SK-N-SH treated with all-trans-retinoic acid at 6 μM for 48 hours (cell line): ENCODE data around the gene TLDC2.

Source experiments
- ATAC-seq: fragments of 200-7000 bp; cut with Tn5 transposase; 3 replicates; pipeline ENCODE4 v1.9.1; 2020; ENCODE audit warnings: mild to moderate bottlenecking, moderate library complexity
- ARNTL ChIP-seq: fragments of 450-650 bp; formaldehyde crosslinking; IDR thresholded peaks from 2 replicates; pipeline ENCODE4 v1.5.0; 2020; ENCODE audit warnings: low read depth, mild to moderate bottlenecking, moderate library complexity, borderline replicate concordance
- BACH2 ChIP-seq: fragments of 250-450 bp; sonication (Bioruptor Pico); IDR thresholded peaks from 2 replicates; pipeline ENCODE4 v1.9.0; 2021; ENCODE audit warnings: mild to moderate bottlenecking, borderline replicate concordance
- CREB5 ChIP-seq: fragments of 250-450 bp; sonication (Bioruptor Pico); IDR thresholded peaks from 2 replicates; pipeline ENCODE4 v1.5.1; 2020; ENCODE audit warnings: low read depth, mild to moderate bottlenecking, moderate library complexity
- CSDC2 ChIP-seq: fragments of 250-450 bp; sonication (Bioruptor Pico); IDR thresholded peaks from 2 replicates; pipeline ENCODE4 v1.5.0; 2020; ENCODE audit warnings: mild to moderate bottlenecking, moderate library complexity
- CSRNP3 ChIP-seq: fragments of 250-450 bp; sonication (Bioruptor Pico); IDR thresholded peaks from 2 replicates; pipeline ENCODE4 v1.5.1; 2021; ENCODE audit warnings: mild to moderate bottlenecking, moderate library complexity
- ESRRG ChIP-seq: fragments of 250-450 bp; sonication (Bioruptor Pico); IDR thresholded peaks from 2 replicates; pipeline ENCODE4 v1.6.1; 2021; ENCODE audit warnings: mild to moderate bottlenecking
- GLIS3 ChIP-seq: fragments of 250-450 bp; sonication (Bioruptor Pico); IDR thresholded peaks from 2 replicates; pipeline ENCODE4 v1.5.0; 2020; ENCODE audit warnings: mild to moderate bottlenecking, moderate library complexity
- ISL1 ChIP-seq: fragments of 250-450 bp; sonication (Bioruptor Pico); IDR thresholded peaks from 2 replicates; pipeline ENCODE4 v2.1.2; 2022; ENCODE audit warnings: mild to moderate bottlenecking, moderate library complexity
- OSR1 ChIP-seq: fragments of 250-450 bp; sonication (Bioruptor Pico); IDR thresholded peaks from 2 replicates; pipeline ENCODE4 v1.8.0; 2022; ENCODE audit warnings: moderate library complexity, mild to moderate bottlenecking, inconsistent platforms
- PATZ1 ChIP-seq: fragments of 250-450 bp; sonication (Bioruptor Pico); IDR thresholded peaks from 2 replicates; pipeline ENCODE4 v1.8.0; 2020; ENCODE audit warnings: mild to moderate bottlenecking, moderate library complexity, borderline replicate concordance
- POU6F1 ChIP-seq: fragments of 250-450 bp; sonication (Bioruptor Pico); IDR thresholded peaks from 2 replicates; pipeline ENCODE4 v1.8.0; 2021; ENCODE audit warnings: low read depth, mild to moderate bottlenecking, moderate library complexity, borderline replicate concordance
- PPARA ChIP-seq: fragments of 250-450 bp; sonication (Bioruptor Pico); IDR thresholded peaks from 2 replicates; pipeline ENCODE4 v1.5.0; 2020; ENCODE audit warnings: mild to moderate bottlenecking, borderline replicate concordance
- RARB ChIP-seq: fragments of 250-450 bp; sonication (Bioruptor Pico); IDR thresholded peaks from 2 replicates; pipeline ENCODE4 v1.8.0; 2021; ENCODE audit warnings: mild to moderate bottlenecking, moderate library complexity
- SNAI2 ChIP-seq: fragments of 250-450 bp; sonication (Bioruptor Pico); IDR thresholded peaks from 2 replicates; pipeline ENCODE4 v1.5.0; 2020; ENCODE audit warnings: mild to moderate bottlenecking, moderate library complexity
- TCF4 ChIP-seq: fragments of 250-450 bp; sonication (Bioruptor Pico); IDR thresholded peaks from 2 replicates; pipeline ENCODE4 v1.8.0; 2021; ENCODE audit warnings: mild to moderate bottlenecking, moderate library complexity, borderline replicate concordance
- TOX ChIP-seq: fragments of 250-450 bp; sonication (Bioruptor Pico); IDR thresholded peaks from 2 replicates; pipeline ENCODE4 v1.8.0; 2021; ENCODE audit warnings: mild to moderate bottlenecking, moderate library complexity, borderline replicate concordance
- ZC3H10 ChIP-seq: fragments of 250-450 bp; sonication (Bioruptor Pico); IDR thresholded peaks from 2 replicates; pipeline ENCODE4 v1.5.1; 2021; ENCODE audit warnings: mild to moderate bottlenecking, moderate library complexity
- ZFP3 ChIP-seq: fragments of 250-450 bp; sonication (Bioruptor Pico); IDR thresholded peaks from 2 replicates; pipeline ENCODE4 v1.5.0; 2020; ENCODE audit warnings: mild to moderate bottlenecking, moderate library complexity
- ZFP30 ChIP-seq: fragments of 450-650 bp; formaldehyde crosslinking; IDR thresholded peaks from 2 replicates; pipeline ENCODE4 v1.5.0; 2022; ENCODE audit warnings: mild to moderate bottlenecking, moderate library complexity
- ZNF565 ChIP-seq: fragments of 450-650 bp; formaldehyde crosslinking; conservative IDR thresholded peaks from 2 replicates; pipeline ENCODE4 v1.5.0; 2020; ENCODE audit warnings: low read depth, mild to moderate bottlenecking, moderate library complexity
- ZNF70 ChIP-seq: fragments of 450-650 bp; formaldehyde crosslinking; IDR thresholded peaks from 2 replicates; pipeline ENCODE4 v1.5.0; 2020; ENCODE audit warnings: mild to moderate bottlenecking, moderate library complexity
- ZNF8 ChIP-seq: fragments of 450-650 bp; formaldehyde crosslinking; IDR thresholded peaks from 2 replicates; pipeline ENCODE4 v1.5.0; 2020; ENCODE audit warnings: mild to moderate bottlenecking, moderate library complexity

TLDC2 gene

GRCh38 chr20:36851490-36851889 is 24.4 kb upstream of the TLDC2 start:
- ATAC-seq: no peak
- TF ChIP-seq ZFP30 (no peak), SNAI2 (CRISPR knock-in tag) (no peak), ZNF565 (no peak), ESRRG (CRISPR knock-in tag) (no peak), ZNF70 (CRISPR knock-in tag) (no peak), PPARA (no peak), CSRNP3 (CRISPR knock-in tag) (no peak), ISL1 (no peak), CREB5 (CRISPR knock-in tag) (no peak), ZFP3 (CRISPR knock-in tag) (no peak), BACH2 (no peak), RARB (no peak), TOX (CRISPR knock-in tag) (no peak), GLIS3 (no peak), PATZ1 (no peak), ZNF8 (CRISPR knock-in tag) (no peak), ARNTL (CRISPR knock-in tag) (no peak), ZC3H10 (CRISPR knock-in tag) (no peak), TCF4 (no peak)
- TF ChIP-seq, all 23 proteins: peak for 0

- no peak for ATAC-seq
- no peak for TF ChIP-seq OSR1 (CRISPR knock-in tag)
- TF ChIP-seq ISL1: no peak
- TF ChIP-seq ZFP30: no peak
- TF ChIP-seq SNAI2 (CRISPR knock-in tag): no peak
- no peak for TF ChIP-seq GLIS3
- no peak for TF ChIP-seq PATZ1
- no peak for TF ChIP-seq ZFP3 (CRISPR knock-in tag)
- TF ChIP-seq ARNTL (CRISPR knock-in tag): no peak
- no peak for TF ChIP-seq CSDC2 (CRISPR knock-in tag)
- no peak for TF ChIP-seq CSRNP3 (CRISPR knock-in tag)
- no peak for TF ChIP-seq ZNF70 (CRISPR knock-in tag)
- TF ChIP-seq PPARA: no peak
- no peak for TF ChIP-seq ZNF565
- TF ChIP-seq ZNF8 (CRISPR knock-in tag): no peak
- no peak for TF ChIP-seq POU6F1
- no peak for TF ChIP-seq TOX (CRISPR knock-in tag)
- no peak for TF ChIP-seq RARB
Measured at GRCh38 chr20:36852187-36852586, 23.8 kb upstream of the TLDC2 start.
